Measurements from ENCODE around the gene C1RL. TPM values are rescaled to one million over a fixed set of nuclear protein-coding genes. Genes with fewer than 3 reads are reported as not detected.
A peak's percentile ranks its signal among the peaks of the same experiment; 100 is the strongest.

The C1RL gene
- total RNA-seq, 4 donors from 2014 or later, result 39.2 to 153 (median 59.5) TPM

GRCh38 chr12:7128681-7129286, 19.8 kb upstream of the C1RL start, which contains the start of gene RBP5:
Gene RBP5, minus strand, starts transcription at chr12:7128889. Its CDS starts 114 bp downstream, at chr12:7128775.
- H3K4me3 ChIP-seq (replicated peaks in 1 of 3), result peak within 1 kb of the TSS; percentile 29 to 68 (median 67)
- no peaks in the 10 kb centered on the region for H3K27me3 ChIP-seq
- H3K27ac ChIP-seq, result peak within 1 kb of the TSS; percentile 50 to 86 (median 69)
- H3K9me3 ChIP-seq, result no peaks in the 10 kb centered on the region
- H3K4me1 ChIP-seq, result peaks cover 14 to 17% of the 10 kb centered on the region in 2 donors
- peaks cover 0 to 4% of the 10 kb centered on the region in 2 donors for H3K36me3 ChIP-seq
- TF ChIP-seq POLR2A (IDR thresholded peaks at IDR 0.05), result no peak
- no peak for TF ChIP-seq CTCF (IDR thresholded peaks at IDR 0.05)
- peak in 1 of 2 donors; percentile 28 for DNase-seq
- intact Hi-C loops (cut with DNase I), result no loop called here
- WGBS, 2 donors, result 57 to 72% methylated on average over 5 of the region's 7 CpGs

- Histone ChIP-seq H3K27ac (no peak overlapping the region), H3K9me3 (no peaks in the 10 kb centered on the region), H3K36me3 (no peaks in the 10 kb centered on the region), H3K4me1 (peaks cover 14 to 20% of the 10 kb centered on the region in 2 donors), H3K4me3 (replicated peaks in 1 of 3) (no peak overlapping the region), H3K27me3 (no peaks in the 10 kb centered on the region)
- TF ChIP-seq CTCF (IDR thresholded peaks at IDR 0.05) (no peak), POLR2A (IDR thresholded peaks at IDR 0.05) (no peak)
- WGBS, 2 donors, result 78 to 94% methylated on average over 15 to 17 of the region's 17 CpGs
- intact Hi-C loops (cut with DNase I), result no loop called here
- DNase-seq, result no peak
Observed at GRCh38 chr12:7127916-7128626, 19.1 kb upstream of the C1RL start.

- intact Hi-C loops (cut with DNase I), result no loop called here
- DNase-seq, result no peak
- Histone ChIP-seq H3K4me3 (replicated peaks in 1 of 3) (no peak overlapping the region), H3K4me1 (peaks cover 7 to 21% of the 10 kb centered on the region in 2 donors), H3K36me3 (no peaks in the 10 kb centered on the region), H3K9me3 (no peaks in the 10 kb centered on the region), H3K27me3 (no peaks in the 10 kb centered on the region), H3K27ac (no peak overlapping the region)
- 72 to 98% methylated on average over 4 of the region's 4 CpGs for WGBS, 2 donors
- TF ChIP-seq POLR2A (IDR thresholded peaks at IDR 0.05) (no peak), CTCF (IDR thresholded peaks at IDR 0.05) (no peak)
Observed at GRCh38 chr12:7125632-7126227, 16.7 kb upstream of the C1RL start.

- no peak overlapping the region for H3K27ac ChIP-seq
Observed at GRCh38 chr12:7123806-7124522, 14.9 kb upstream of the C1RL start.

More at GRCh38 chr12:7123806-7124522, 14.9 kb upstream of the C1RL start:
- Histone ChIP-seq H3K4me3 (replicated peaks in 1 of 3) (no peak overlapping the region), H3K4me1 (peaks cover 0 to 13% of the 10 kb centered on the region in 2 donors), H3K36me3 (no peaks in the 10 kb centered on the region), H3K9me3 (no peaks in the 10 kb centered on the region), H3K27me3 (no peaks in the 10 kb centered on the region)
- DNase-seq, result no peak
- 74 to 78% methylated on average over 11 of the region's 11 CpGs for WGBS, 2 donors
- TF ChIP-seq POLR2A (IDR thresholded peaks at IDR 0.05), result no peak
- TF ChIP-seq CTCF (IDR thresholded peaks at IDR 0.05), result no peak
- intact Hi-C loops (cut with DNase I), result no loop called here

All from thyroid gland (tissue), 4 donors.